H9 (cell line): ENCODE measurements around the gene ABCB11. TPM values are rescaled to one million over a fixed set of nuclear protein-coding genes. Genes with fewer than 3 reads are reported as not detected.

Experiments used
- DNase-seq: peaks from one replicate; pipeline ENCODE4 v3.0.0-alpha.2; 2017
- H2AFZ ChIP-seq: one replicate; pipeline ENCODE4 v1.6.1; 2013; ENCODE audit warnings: mild to moderate bottlenecking, low read length, control low read depth, moderate library complexity
- H2AK5ac ChIP-seq: 2 replicates; pipeline ENCODE4 v1.6.1; 2013; ENCODE audit warnings: low read length, control low read depth, mixed read lengths; ENCODE audit not compliant: insufficient read length
- H2BK120ac ChIP-seq: one replicate; pipeline ENCODE4 v1.6.1; 2013; ENCODE audit warnings: low read depth, mild to moderate bottlenecking, low read length, control low read depth, inconsistent platforms; ENCODE audit not compliant: poor library complexity, severe bottlenecking
- H2BK12ac ChIP-seq: 2 replicates; pipeline ENCODE4 v1.6.1; 2013; ENCODE audit warnings: low read length, control low read depth, mixed read lengths, low read depth; ENCODE audit not compliant: insufficient read length
- H2BK15ac ChIP-seq: 2 replicates; pipeline ENCODE4 v1.6.1; 2013; ENCODE audit warnings: low read depth, low read length, control low read depth
- H2BK20ac ChIP-seq: one replicate; pipeline ENCODE4 v1.6.1; 2013; ENCODE audit warnings: low read depth, mild to moderate bottlenecking, low read length, control low read depth, inconsistent platforms; ENCODE audit not compliant: poor library complexity, severe bottlenecking
- H2BK5ac ChIP-seq: 2 replicates; pipeline ENCODE4 v1.6.1; 2013; ENCODE audit warnings: low read length, control low read depth, mixed read lengths; ENCODE audit not compliant: insufficient read length
- H3K14ac ChIP-seq: 2 replicates; pipeline ENCODE4 v1.6.1; 2013; ENCODE audit warnings: low read length, control low read depth; ENCODE audit not compliant: insufficient read depth
- H3K18ac ChIP-seq: 2 replicates; pipeline ENCODE4 v1.6.1; 2013; ENCODE audit warnings: low read depth, mild to moderate bottlenecking, mixed read lengths, low read length, control low read depth; ENCODE audit not compliant: insufficient read length
- H3K23ac ChIP-seq: 2 replicates; pipeline ENCODE4 v1.6.1; 2013; ENCODE audit warnings: low read length, control low read depth, mixed read lengths, low read depth; ENCODE audit not compliant: insufficient read length
- H3K23me2 ChIP-seq: 2 replicates; pipeline ENCODE4 v1.6.1; 2013; ENCODE audit warnings: low read depth, mild to moderate bottlenecking, mixed read lengths, low read length, control low read depth; ENCODE audit not compliant: insufficient read length, poor library complexity, severe bottlenecking
- H3K27ac ChIP-seq: 2 replicates; pipeline ENCODE4 v1.5.1; 2013; ENCODE audit warnings: low read length, control low read depth, mixed read lengths, low read depth; ENCODE audit not compliant: insufficient read length
- H3K27me3 ChIP-seq: 2 replicates; pipeline ENCODE4 v1.6.1; 2013; ENCODE audit warnings: low read length, control low read depth, inconsistent platforms; ENCODE audit not compliant: insufficient read depth
- H3K4ac ChIP-seq: 2 replicates; pipeline ENCODE4 v1.6.1; 2013; ENCODE audit warnings: low read depth, mild to moderate bottlenecking, control low read depth, inconsistent platforms, low read length, moderate library complexity
- H3K4me1 ChIP-seq: 2 replicates; pipeline ENCODE4 v1.6.1; 2013; ENCODE audit warnings: low read length, control low read depth, inconsistent platforms; ENCODE audit not compliant: insufficient read depth
- H3K4me2 ChIP-seq: 2 replicates; pipeline ENCODE4 v1.6.1; 2013; ENCODE audit warnings: low read length, control low read depth, mixed read lengths; ENCODE audit not compliant: insufficient read length, insufficient read depth
- H3K56ac ChIP-seq: 2 replicates; pipeline ENCODE4 v1.6.1; 2013; ENCODE audit warnings: low read depth, mild to moderate bottlenecking, mixed read lengths, low read length, control low read depth; ENCODE audit not compliant: insufficient read length
- H3K79me1 ChIP-seq: 2 replicates; pipeline ENCODE4 v1.6.1; 2013; ENCODE audit warnings: low read depth, mild to moderate bottlenecking, moderate library complexity, low read length, control low read depth, inconsistent platforms; ENCODE audit not compliant: insufficient read depth, poor library complexity, severe bottlenecking
- H3K79me2 ChIP-seq: 2 replicates; pipeline ENCODE4 v1.6.1; 2013; ENCODE audit warnings: low read length, control low read depth, inconsistent platforms; ENCODE audit not compliant: insufficient read depth
- H3K9ac ChIP-seq: 2 replicates; pipeline ENCODE4 v1.6.1; 2013; ENCODE audit warnings: low read length, control low read depth, mixed read lengths; ENCODE audit not compliant: insufficient read length; ENCODE audit errors: extremely low read depth
- H3K9me3 ChIP-seq: one replicate; pipeline ENCODE4 v1.6.1; 2013; ENCODE audit warnings: low read depth, low read length, inconsistent platforms; ENCODE audit not compliant: control insufficient read depth
- H3T11ph ChIP-seq: one replicate; pipeline ENCODE4 v1.6.1; 2013; ENCODE audit warnings: mild to moderate bottlenecking, low read length, control low read depth, inconsistent platforms
- H4K20me1 ChIP-seq: one replicate; pipeline ENCODE4 v1.6.1; 2013; ENCODE audit not compliant: control insufficient read depth, insufficient read length, insufficient read depth
- H4K5ac ChIP-seq: 2 replicates; pipeline ENCODE4 v1.6.1; 2013; ENCODE audit warnings: low read depth, mild to moderate bottlenecking, mixed read lengths, low read length, control low read depth; ENCODE audit not compliant: insufficient read length
- H4K8ac ChIP-seq: replicated peaks from 2 replicates; pipeline ENCODE4 v1.6.1; 2013; ENCODE audit warnings: low read length, control low read depth, mixed read lengths, low read depth; ENCODE audit not compliant: insufficient read length
- H4K91ac ChIP-seq: 2 replicates; pipeline ENCODE4 v1.6.1; 2013; ENCODE audit warnings: low read depth, mild to moderate bottlenecking, moderate library complexity, mixed read lengths, low read length, control low read depth; ENCODE audit not compliant: insufficient read length
- H3K27ac Mint-ChIP-seq, 3 experiments: 2 replicates in 2 of 3; 3 replicates in 1 of 3; pipeline ENCODE4 v1.8.0; 2020 to 2021; ENCODE audit warnings: mixed read lengths in 3 of 3, mild to moderate bottlenecking in 1 of 3, moderate library complexity in 1 of 3
- H3K27me3 Mint-ChIP-seq: 2 replicates; pipeline ENCODE4 v1.8.0; 2021; ENCODE audit warnings: low read depth, mild to moderate bottlenecking, moderate library complexity, mixed read lengths
- H3K36me3 Mint-ChIP-seq, 3 experiments: 2 replicates in 2 of 3; 3 replicates in 1 of 3; pipeline ENCODE4 v1.8.0; 2020 to 2021; ENCODE audit warnings: low read depth in 3 of 3, mixed read lengths in 3 of 3; ENCODE audit not compliant: insufficient read depth in 1 of 3
- H3K4me1 Mint-ChIP-seq, 2 experiments: 2 replicates each; pipeline ENCODE4 v1.8.0; 2020; ENCODE audit warnings: mixed read lengths in 2 of 2
- H3K4me3 Mint-ChIP-seq, 2 experiments: 2 replicates in 1 of 2; 3 replicates in 1 of 2; pipeline ENCODE4 v1.8.0; 2020 to 2021; ENCODE audit warnings: mild to moderate bottlenecking in 2 of 2, mixed read lengths in 2 of 2, moderate library complexity in 1 of 2
- H3K9me3 Mint-ChIP-seq, 2 experiments: 2 replicates in 1 of 2; 3 replicates in 1 of 2; pipeline ENCODE4 v1.8.0; 2020; ENCODE audit warnings: mild to moderate bottlenecking in 2 of 2, mixed read lengths in 2 of 2, moderate library complexity in 1 of 2
- CTCF ChIP-seq: fragments of 200-600 bp; sonication (generic); conservative IDR thresholded peaks from 3 replicates; pipeline ENCODE4 v1.8.0; 2021; ENCODE audit warnings: antibody characterized with exemption, mild to moderate bottlenecking
- WGBS: extraction: QIAGEN DNeasy Blood & Tissue Kit; methylation state at CpG from one replicate; pipeline ENCODE4 v1.1.7; 2013; ENCODE audit warnings: missing lambda C conversion rate, low lambda C conversion rate, mixed read lengths; ENCODE audit not compliant: insufficient read length; ENCODE audit errors: extremely low coverage; 5-methylcytosine and 5-hydroxymethylcytosine counted together
- total RNA-seq: library from RNA; stranded (reverse); gene quantifications from 2 replicates; pipeline ENCODE4 v1.2.1, GENCODE V29; 2021

ABCB11 gene
- total RNA-seq, 1 experiment from 2014 or later = not detected

GRCh38 chr2:168892327-168892726 is 138.8 kb downstream of the ABCB11 start:
- Histone ChIP-seq H3K23me2 (peaks cover 3% of the 10 kb centered on the region), H3K27me3 (no peaks in the 10 kb centered on the region; the same call in 1 of the 2 replicates), H4K91ac (no peak overlapping the region), H2BK5ac (no peak overlapping the region), H2AFZ (no peak overlapping the region), H3K9ac (no peak overlapping the region), H2BK15ac (no peak overlapping the region), H3K4ac (no peak overlapping the region), H4K20me1 (no peaks in the 10 kb centered on the region), H2BK120ac (no peak overlapping the region), H3K23ac (no peak overlapping the region), H3K79me2 (no peaks in the 10 kb centered on the region), H3K14ac (no peak overlapping the region), H3K79me1 (no peaks in the 10 kb centered on the region), H3K4me2 (no peak overlapping the region), H3K18ac (no peak overlapping the region), H2BK20ac (no peak overlapping the region), H3K27ac (no peak overlapping the region), H4K8ac (no peak overlapping the region), H3K4me1 (no peaks in the 10 kb centered on the region), H3T11ph (no peak overlapping the region), H2BK12ac (no peak overlapping the region), H4K5ac (no peak overlapping the region), H2AK5ac (no peak overlapping the region), H3K56ac (no peak overlapping the region), H3K9me3 (no peaks in the 10 kb centered on the region)
- peaks cover 9 to 15% (median 13%) of the 10 kb centered on the region in 3 experiments; a peak in 6 of 7 replicates for H3K36me3 Mint-ChIP-seq
- no peak for TF ChIP-seq CTCF
- peaks cover 7 to 12% of the 10 kb centered on the region in 2 experiments for H3K4me1 Mint-ChIP-seq
- no peak for DNase-seq
- no CpG with 5 or more reads among the region's 3 CpGs for WGBS
- H3K27ac Mint-ChIP-seq = no peak overlapping the region
- no peaks in the 10 kb centered on the region for H3K9me3 Mint-ChIP-seq
- no peak overlapping the region for H3K4me3 Mint-ChIP-seq
- peaks cover 13% of the 10 kb centered on the region for H3K27me3 Mint-ChIP-seq
